HG03558 (cell line): ENCODE data around the gene CAP1.
"Not testable (repeated sequence)": the region's sequence is repeated elsewhere in the genome, so short reads cannot be mapped to it uniquely, and the experiment has no call there.

Experiments
- ATAC-seq: cut with Tn5 transposase; IDR thresholded peaks from one replicate; pipeline ENCODE4 v1.9.1; 2021; ENCODE audit warnings: moderate number of reproducible peaks; ENCODE audit not compliant: unreplicated experiment; ENCODE audit errors: extremely low read depth

Gene CAP1

GRCh38 chr1:40030528-40031135 lies 9.9 kb upstream of the CAP1 start:
- ATAC-seq, result no peak

- ATAC-seq, result no peak
These were observed 8.2 kb upstream of the CAP1 start for GRCh38 chr1:40032240-40032891.

- ATAC-seq, result no peak
These were observed 5.7 kb upstream of the CAP1 start for GRCh38 chr1:40034869-40035268.

- ATAC-seq, result no peak
These were observed 4.0 kb upstream of the CAP1 start for GRCh38 chr1:40036574-40036973.

GRCh38 chr1:40037254-40037653 lies 3.3 kb upstream of the CAP1 start:
- ATAC-seq, result not testable (repeated sequence)

GRCh38 chr1:40038697-40039096 lies 1.8 kb upstream of the CAP1 start:
- no peak for ATAC-seq

GRCh38 chr1:40039245-40039756 lies 1.2 kb upstream of the CAP1 start:
- ATAC-seq, result no peak

GRCh38 chr1:40039757-40040510 lies 595 bp upstream of the CAP1 start:
- ATAC-seq, result peak; percentile 27

GRCh38 chr1:40041466-40041838 lies 923 bp downstream of the CAP1 start:
- ATAC-seq, result no peak

- no peak for ATAC-seq
These were observed 1.8 kb downstream of the CAP1 start for GRCh38 chr1:40042341-40042740.

GRCh38 chr1:40044110-40044509 lies 3.6 kb downstream of the CAP1 start:
- ATAC-seq, result no peak

GRCh38 chr1:40045182-40045581 lies 4.7 kb downstream of the CAP1 start:
- no peak for ATAC-seq

GRCh38 chr1:40045766-40046165 lies 5.2 kb downstream of the CAP1 start:
- no peak for ATAC-seq

- no peak for ATAC-seq
These were observed 6.7 kb downstream of the CAP1 start for GRCh38 chr1:40047276-40047675.

- ATAC-seq, result no peak
These were observed 7.2 kb downstream of the CAP1 start for GRCh38 chr1:40047769-40048168.

GRCh38 chr1:40049725-40050124 lies 9.2 kb downstream of the CAP1 start:
- ATAC-seq, result no peak

- no peak for ATAC-seq
These were observed 10.3 kb downstream of the CAP1 start for GRCh38 chr1:40050863-40051262.

- no peak for ATAC-seq
These were observed 12.8 kb downstream of the CAP1 start for GRCh38 chr1:40053138-40053887.

- ATAC-seq, result no peak
These were observed 16.2 kb downstream of the CAP1 start for GRCh38 chr1:40056519-40057309.
